HepG2 (cell line): ENCODE results near the gene ARHGAP29. TPM values are rescaled to one million over a fixed set of nuclear protein-coding genes. Genes with fewer than 3 reads are reported as not detected.

Experiments used
- CCDC6 ChIP-seq: sonication (generic); formaldehyde crosslinking; IDR thresholded peaks from 2 replicates; pipeline ENCODE4 v1.8.1; 2022; ENCODE audit warnings: mild to moderate bottlenecking, missing genetic modification reagents, moderate library complexity
- CREM ChIP-seq, 2 experiments: sonication (generic) in 1 of 2; formaldehyde crosslinking in 1 of 2; IDR thresholded peaks; 2 replicates each; pipeline versions ENCODE4 v1.4.0 to v1.6.1; 2016 to 2020; ENCODE audit warnings: antibody characterized with exemption in 1 of 2, mild to moderate bottlenecking in 1 of 2, missing genetic modification reagents in 1 of 2
- HIVEP1 ChIP-seq: sonication (generic); formaldehyde crosslinking; IDR thresholded peaks from 2 replicates; pipeline ENCODE4 v1.4.0; 2020; ENCODE audit warnings: mild to moderate bottlenecking, missing genetic modification reagents
- JUND ChIP-seq: sonication (generic); formaldehyde crosslinking; IDR thresholded peaks from 2 replicates; pipeline ENCODE4 v1.8.0; 2022; ENCODE audit warnings: mild to moderate bottlenecking, missing genetic modification reagents
- MAF1 ChIP-seq: sonication (generic); formaldehyde crosslinking; IDR thresholded peaks from 2 replicates; pipeline ENCODE4 v1.5.0; 2020; ENCODE audit warnings: missing genetic modification reagents, borderline replicate concordance
- RARG ChIP-seq: sonication (generic); formaldehyde crosslinking; IDR thresholded peaks from 2 replicates; pipeline ENCODE4 v1.4.0; 2020; ENCODE audit warnings: low read depth, mild to moderate bottlenecking, missing genetic modification reagents
- SCMH1 ChIP-seq: sonication (generic); formaldehyde crosslinking; IDR thresholded peaks from 2 replicates; pipeline ENCODE4 v1.9.0; 2021; ENCODE audit warnings: missing genetic modification reagents, mild to moderate bottlenecking, borderline replicate concordance
- SNAI1 ChIP-seq: sonication (generic); formaldehyde crosslinking; IDR thresholded peaks from 2 replicates; pipeline ENCODE4 v1.5.0; 2020; ENCODE audit warnings: mild to moderate bottlenecking, missing genetic modification reagents, borderline replicate concordance
- SP5 ChIP-seq: IDR thresholded peaks from 2 replicates; pipeline ENCODE4 v1.6.1; 2016; ENCODE audit warnings: low read depth, borderline replicate concordance
- THAP9 ChIP-seq: sonication (generic); formaldehyde crosslinking; IDR thresholded peaks from 2 replicates; pipeline ENCODE4; 2020; ENCODE audit warnings: missing genetic modification reagents, mild to moderate bottlenecking, borderline replicate concordance
- TSC22D2 ChIP-seq: sonication (generic); formaldehyde crosslinking; IDR thresholded peaks from 2 replicates; pipeline ENCODE4 v1.5.1; 2020; ENCODE audit warnings: missing genetic modification reagents, mild to moderate bottlenecking, borderline replicate concordance
- ZBTB7A ChIP-seq: sonication (generic); formaldehyde crosslinking; IDR thresholded peaks from 2 replicates; pipeline ENCODE4 v1.8.0; 2022; ENCODE audit warnings: mild to moderate bottlenecking, missing genetic modification reagents
- ZFP36L1 ChIP-seq: sonication (generic); formaldehyde crosslinking; IDR thresholded peaks from 2 replicates; pipeline ENCODE4 v1.8.0; 2022; ENCODE audit warnings: mild to moderate bottlenecking, missing genetic modification reagents, moderate library complexity
- ZKSCAN8 ChIP-seq: IDR thresholded peaks from 2 replicates; pipeline ENCODE4 v1.6.1; 2016; ENCODE audit warnings: borderline replicate concordance, missing genetic modification reagents, missing compliant biosample characterization
- ZNF30 ChIP-seq: sonication (generic); formaldehyde crosslinking; IDR thresholded peaks from 2 replicates; pipeline ENCODE4 v1.5.0; 2020; ENCODE audit warnings: mild to moderate bottlenecking, missing genetic modification reagents
- ZNF441 ChIP-seq: sonication (generic); formaldehyde crosslinking; IDR thresholded peaks from 2 replicates; pipeline ENCODE4 v1.7.0; 2021; ENCODE audit warnings: missing genetic modification reagents, borderline replicate concordance
- ZSCAN31 ChIP-seq: sonication (generic); formaldehyde crosslinking; IDR thresholded peaks from 2 replicates; pipeline ENCODE4 v1.5.0; 2020; ENCODE audit warnings: low read depth, mild to moderate bottlenecking, missing genetic modification reagents
- polyA plus RNA-seq, 8 experiments: library from polyadenylated mRNA; depleted of rRNA in 3 of 8; stranded (reverse) in 7 of 8; unstranded in 1 of 8; fragments of >200 nt; fragmentation: Illumina TruSeq in 4 of 8; extraction: Trizol in 4 of 8; gene quantifications; 2 replicates each; pipeline versions ENCODE4 v1.2.1 to v1.2.3, GENCODE V29; 2011 to 2016; ENCODE audit warnings: low read depth in 4 of 8, missing spikeins in 1 of 8, mixed read lengths in 1 of 8; ENCODE audit not compliant: insufficient read depth in 1 of 8
- total RNA-seq, 5 experiments: library from RNA; depleted of rRNA; stranded (reverse); fragments of >200 nt; fragmentation: Illumina TruSeq; extraction: Trizol; gene quantifications; 2 replicates each; pipeline ENCODE4 v1.2.3, GENCODE V29; 2016; ENCODE audit warnings: low read depth in 1 of 5
- TF ChIP-seq, protein P1 (sequence below): fragments of 450-650 bp; IDR thresholded peaks from 2 replicates; pipeline ENCODE4 v1.6.1; 2017
- TF ChIP-seq, protein P2 (sequence below): IDR thresholded peaks from 2 replicates; pipeline ENCODE4 v1.6.1; 2016; ENCODE audit warnings: mild to moderate bottlenecking, missing biosample characterization, missing genetic modification reagents
- TF ChIP-seq, protein P3 (sequence below): sonication (generic); formaldehyde crosslinking; IDR thresholded peaks from 2 replicates; pipeline ENCODE4 v1.8.0; 2022; ENCODE audit warnings: mild to moderate bottlenecking, missing genetic modification reagents
- TF ChIP-seq, protein P4 (sequence below): sonication (generic); formaldehyde crosslinking; IDR thresholded peaks from 2 replicates; pipeline ENCODE4 v1.9.0; 2021; ENCODE audit warnings: missing genetic modification reagents, mild to moderate bottlenecking, borderline replicate concordance

Gene ARHGAP29
- total and polyA plus RNA-seq, 2 of the 13 experiments (the other 11 are each of a cell fraction or from before 2014, with no cell fraction given): 12.8 to 18.3 TPM

DNA sequence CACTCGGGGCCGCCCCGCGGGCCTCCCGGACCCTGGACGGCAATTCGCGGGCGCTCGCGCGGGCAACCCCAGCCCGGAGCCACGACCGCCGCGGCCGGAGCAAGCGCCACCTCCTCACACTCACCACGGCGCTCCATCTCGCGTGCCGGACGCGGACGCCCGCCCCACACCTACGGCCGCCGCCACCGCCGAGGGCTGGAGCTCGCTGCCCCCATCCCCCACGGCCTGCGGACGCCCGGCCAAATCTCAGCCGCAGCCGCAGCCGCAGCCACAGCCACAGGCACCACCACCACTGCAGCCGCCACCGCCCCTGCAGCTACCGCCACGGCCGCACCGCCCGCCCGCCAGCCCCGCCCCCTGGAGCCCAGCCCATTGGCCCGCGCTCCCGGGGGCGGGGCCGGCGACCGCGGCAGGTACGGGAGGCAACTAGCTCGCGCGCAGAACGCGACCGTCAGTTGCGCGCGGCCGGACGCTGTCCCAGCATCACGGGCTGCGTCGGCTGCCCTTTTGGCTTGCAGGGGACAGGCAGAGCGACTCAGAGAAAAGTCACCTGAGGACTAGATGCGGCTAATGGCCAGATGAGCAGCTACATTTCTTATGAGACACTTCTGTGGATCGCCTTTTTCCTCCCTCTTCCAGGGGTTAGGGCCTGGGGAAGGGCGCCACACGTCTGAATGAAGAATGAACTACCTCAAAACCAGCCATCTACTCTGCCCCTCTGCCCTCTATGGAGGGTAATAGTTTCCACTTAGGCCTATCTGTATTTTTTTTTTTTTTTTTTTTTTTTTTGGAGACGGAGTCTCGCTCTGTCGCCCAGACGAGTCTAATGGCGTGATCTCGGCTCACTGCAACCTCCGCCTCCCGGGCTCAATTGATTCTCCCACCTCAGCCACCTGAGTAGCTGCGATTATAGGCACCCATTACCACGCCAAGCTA lies at the start of gene ARHGAP29 (continued):
- TF ChIP-seq, protein P1, sequence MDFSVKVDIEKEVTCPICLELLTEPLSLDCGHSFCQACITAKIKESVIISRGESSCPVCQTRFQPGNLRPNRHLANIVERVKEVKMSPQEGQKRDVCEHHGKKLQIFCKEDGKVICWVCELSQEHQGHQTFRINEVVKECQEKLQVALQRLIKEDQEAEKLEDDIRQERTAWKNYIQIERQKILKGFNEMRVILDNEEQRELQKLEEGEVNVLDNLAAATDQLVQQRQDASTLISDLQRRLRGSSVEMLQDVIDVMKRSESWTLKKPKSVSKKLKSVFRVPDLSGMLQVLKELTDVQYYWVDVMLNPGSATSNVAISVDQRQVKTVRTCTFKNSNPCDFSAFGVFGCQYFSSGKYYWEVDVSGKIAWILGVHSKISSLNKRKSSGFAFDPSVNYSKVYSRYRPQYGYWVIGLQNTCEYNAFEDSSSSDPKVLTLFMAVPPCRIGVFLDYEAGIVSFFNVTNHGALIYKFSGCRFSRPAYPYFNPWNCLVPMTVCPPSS: no peak
- TF ChIP-seq, protein P2, sequence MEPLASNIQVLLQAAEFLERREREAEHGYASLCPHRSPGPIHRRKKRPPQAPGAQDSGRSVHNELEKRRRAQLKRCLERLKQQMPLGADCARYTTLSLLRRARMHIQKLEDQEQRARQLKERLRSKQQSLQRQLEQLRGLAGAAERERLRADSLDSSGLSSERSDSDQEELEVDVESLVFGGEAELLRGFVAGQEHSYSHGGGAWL (CRISPR knock-in tag): peak; percentile 37; the same call in 1 of the 2 replicates
- 0 out of 2 replicates have a peak, but pooled peaks have one; percentile 13 for TF ChIP-seq JUND (CRISPR knock-in tag)
- TF ChIP-seq MAF1 (CRISPR knock-in tag): no peak
- no peak for TF ChIP-seq ZFP36L1
- no peak for TF ChIP-seq ZSCAN31
- TF ChIP-seq SP5 (CRISPR knock-in tag): peak; percentile 27; the same call in 1 of the 2 replicates
- no peak for TF ChIP-seq CREM (IDR thresholded peaks at IDR 0.05)
- no peak for TF ChIP-seq CREM (CRISPR knock-in tag; IDR thresholded peaks at IDR 0.05)
- TF ChIP-seq ZNF30 (CRISPR knock-in tag): no peak
- TF ChIP-seq THAP9 (CRISPR knock-in tag): 0 out of 2 replicates have a peak, but pooled peaks have one; percentile 13
- TF ChIP-seq, protein P3, sequence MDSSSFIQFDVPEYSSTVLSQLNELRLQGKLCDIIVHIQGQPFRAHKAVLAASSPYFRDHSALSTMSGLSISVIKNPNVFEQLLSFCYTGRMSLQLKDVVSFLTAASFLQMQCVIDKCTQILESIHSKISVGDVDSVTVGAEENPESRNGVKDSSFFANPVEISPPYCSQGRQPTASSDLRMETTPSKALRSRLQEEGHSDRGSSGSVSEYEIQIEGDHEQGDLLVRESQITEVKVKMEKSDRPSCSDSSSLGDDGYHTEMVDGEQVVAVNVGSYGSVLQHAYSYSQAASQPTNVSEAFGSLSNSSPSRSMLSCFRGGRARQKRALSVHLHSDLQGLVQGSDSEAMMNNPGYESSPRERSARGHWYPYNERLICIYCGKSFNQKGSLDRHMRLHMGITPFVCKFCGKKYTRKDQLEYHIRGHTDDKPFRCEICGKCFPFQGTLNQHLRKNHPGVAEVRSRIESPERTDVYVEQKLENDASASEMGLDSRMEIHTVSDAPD (CRISPR knock-in tag): no peak
- TF ChIP-seq, protein P4, sequence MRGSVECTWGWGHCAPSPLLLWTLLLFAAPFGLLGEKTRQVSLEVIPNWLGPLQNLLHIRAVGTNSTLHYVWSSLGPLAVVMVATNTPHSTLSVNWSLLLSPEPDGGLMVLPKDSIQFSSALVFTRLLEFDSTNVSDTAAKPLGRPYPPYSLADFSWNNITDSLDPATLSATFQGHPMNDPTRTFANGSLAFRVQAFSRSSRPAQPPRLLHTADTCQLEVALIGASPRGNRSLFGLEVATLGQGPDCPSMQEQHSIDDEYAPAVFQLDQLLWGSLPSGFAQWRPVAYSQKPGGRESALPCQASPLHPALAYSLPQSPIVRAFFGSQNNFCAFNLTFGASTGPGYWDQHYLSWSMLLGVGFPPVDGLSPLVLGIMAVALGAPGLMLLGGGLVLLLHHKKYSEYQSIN: no peak
- no peak for TF ChIP-seq SNAI1 (CRISPR knock-in tag)
- TF ChIP-seq HIVEP1 (CRISPR knock-in tag): no peak
- no peak for TF ChIP-seq SCMH1 (CRISPR knock-in tag)
- peak; percentile 66; the same call in 1 of the 2 replicates for TF ChIP-seq ZNF441
- TF ChIP-seq TSC22D2 (CRISPR knock-in tag): no peak
- TF ChIP-seq CCDC6 (CRISPR knock-in tag): no peak; the same call in 1 of the 2 replicates
- TF ChIP-seq ZKSCAN8 (CRISPR knock-in tag): no peak
- TF ChIP-seq ZBTB7A (CRISPR knock-in tag): no peak
- TF ChIP-seq RARG (CRISPR knock-in tag): no peak
